HTR-8/SVneo (cell line): ENCODE results near the gene PRODH.
"Not testable (repeated sequence)": the region's sequence is repeated elsewhere in the genome, so short reads cannot be mapped to it uniquely, and the experiment has no call there.

Source experiments
- DNase-seq: peaks from one replicate; pipeline ENCODE4 v3.0.0; 2011; ENCODE audit warnings: low spot score, mixed read lengths; ENCODE audit not compliant: insufficient read length
- FAIRE-seq: peaks from 2 replicates; lab custom pipeline; 2011; peaks lifted over from hg19 to GRCh38; lab: Jason Lieb, UNC

PRODH gene

DNA sequence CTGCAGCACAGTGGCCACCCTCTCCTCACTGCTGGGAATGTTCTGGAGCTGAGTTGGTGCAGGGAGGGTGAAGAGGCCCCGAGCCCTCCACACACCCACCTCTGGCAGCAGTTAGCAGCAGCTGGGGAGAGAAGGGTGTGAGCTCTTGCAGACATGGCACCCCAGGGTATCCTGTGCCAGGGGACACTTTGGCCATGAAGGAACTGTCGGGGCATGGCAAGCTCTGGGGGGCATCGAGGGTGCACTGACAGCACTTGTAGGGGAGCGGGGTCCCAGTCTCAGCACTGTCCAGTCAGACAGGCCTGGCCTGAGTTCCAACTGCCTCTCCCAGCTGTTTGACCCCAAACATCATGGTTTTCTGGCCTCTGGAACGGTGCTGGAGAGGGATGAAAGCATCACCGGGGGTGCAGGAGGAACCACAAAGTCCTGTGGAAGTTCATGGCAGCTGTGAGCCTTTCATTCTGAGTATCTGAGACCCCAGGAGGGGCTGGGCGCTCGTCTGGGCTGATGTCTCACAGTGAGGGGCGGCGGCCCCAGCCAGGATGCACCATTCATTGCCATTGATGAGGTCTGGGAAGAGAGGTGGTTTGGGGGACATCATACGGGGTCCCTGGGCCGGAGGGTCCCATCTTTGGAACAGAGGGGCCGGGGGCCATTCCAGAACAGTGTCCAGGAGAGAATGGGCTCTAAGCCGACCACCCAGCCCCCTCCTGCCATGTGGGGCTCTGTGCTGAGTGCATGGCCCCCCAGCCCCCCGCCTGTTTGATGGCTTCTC lies 20.2 kb upstream of the PRODH start:
- not testable (repeated sequence) for DNase-seq, FAIRE-seq

DNA sequence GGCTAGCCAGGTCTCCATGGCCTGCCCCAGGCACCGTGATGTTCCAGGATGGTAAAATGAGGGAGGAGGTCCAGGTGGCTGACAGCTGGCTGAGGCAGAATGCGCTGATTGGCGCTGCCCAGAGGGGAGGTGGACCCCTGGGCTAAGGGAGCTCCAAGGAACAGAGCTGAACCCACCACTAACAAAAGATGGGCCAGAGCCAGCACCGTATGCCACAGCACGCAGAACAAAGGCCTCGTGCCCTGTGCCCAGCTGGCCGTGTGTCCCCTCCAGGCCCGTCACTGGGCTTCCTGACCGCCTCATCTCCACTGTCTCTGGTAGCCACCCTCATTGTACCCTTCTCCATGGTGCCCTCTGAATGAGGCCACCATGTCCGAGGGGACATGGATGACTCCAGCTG lies 19.6 kb upstream of the PRODH start:
- FAIRE-seq (no peak), DNase-seq (no peak)

DNA sequence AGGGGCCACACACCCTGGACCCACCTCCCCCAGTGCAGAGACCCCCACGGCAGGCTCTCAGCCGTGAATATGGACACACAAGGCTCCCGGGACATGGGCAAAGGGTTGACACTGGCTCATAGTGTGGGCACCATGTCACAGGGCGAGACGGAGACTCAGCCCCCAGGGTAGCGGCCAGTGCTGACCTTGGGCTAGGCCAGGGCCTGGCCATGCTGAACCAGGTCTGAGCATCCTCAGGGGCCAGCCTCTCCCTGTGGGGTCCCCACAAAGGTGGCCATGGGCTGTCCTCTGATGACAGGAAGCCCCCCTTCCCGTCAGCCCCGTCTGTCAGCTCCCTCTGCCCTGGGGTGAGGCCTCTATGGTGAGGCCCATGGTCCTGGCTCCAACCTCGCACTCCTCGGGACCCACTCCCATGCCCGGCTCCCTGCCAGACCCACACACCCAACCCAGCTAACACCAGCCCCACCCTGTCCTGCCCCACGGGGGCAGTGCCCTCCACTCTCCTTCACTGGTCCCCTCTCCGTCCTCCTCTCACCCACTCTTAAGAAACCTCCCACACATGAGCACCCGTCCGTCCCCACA lies 19.0 kb upstream of the PRODH start:
- DNase-seq (no peak), FAIRE-seq (peak; percentile 20)

DNA sequence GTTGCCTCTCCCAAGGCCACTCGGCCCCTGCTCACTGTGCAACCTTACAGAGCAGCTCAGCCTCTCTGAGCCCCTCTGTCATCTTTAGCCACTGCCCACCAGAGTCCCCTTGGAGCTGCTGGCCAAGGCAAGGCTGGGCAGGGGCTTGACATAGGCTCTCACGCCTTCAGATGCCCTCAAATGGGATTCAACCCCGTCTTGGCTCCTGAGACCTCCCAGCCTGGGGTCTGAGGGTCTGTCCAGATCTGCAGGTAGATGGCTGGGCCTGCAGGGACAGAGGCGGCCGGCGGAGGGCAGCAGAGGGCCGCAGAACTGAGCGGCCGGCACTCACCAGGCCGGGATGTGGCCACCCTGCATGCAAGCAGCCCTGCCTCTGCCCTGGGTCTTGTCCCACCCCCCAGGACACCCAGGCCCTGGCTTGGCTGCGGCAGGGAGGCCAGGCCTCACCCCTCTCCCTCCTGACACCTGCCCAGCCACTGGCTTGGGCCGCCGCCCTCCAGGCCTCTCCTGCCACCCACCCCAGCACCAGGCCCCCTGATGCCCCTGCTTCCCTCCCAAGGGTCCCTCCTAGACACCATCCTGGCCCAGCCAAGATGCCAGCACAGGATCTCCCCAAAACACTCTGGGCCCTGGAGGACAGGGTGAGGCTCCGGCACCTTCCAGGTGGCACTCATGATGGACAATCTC lies 18.4 kb upstream of the PRODH start:
- peak; percentile 57 for DNase-seq
- FAIRE-seq = peak; percentile 91

DNA sequence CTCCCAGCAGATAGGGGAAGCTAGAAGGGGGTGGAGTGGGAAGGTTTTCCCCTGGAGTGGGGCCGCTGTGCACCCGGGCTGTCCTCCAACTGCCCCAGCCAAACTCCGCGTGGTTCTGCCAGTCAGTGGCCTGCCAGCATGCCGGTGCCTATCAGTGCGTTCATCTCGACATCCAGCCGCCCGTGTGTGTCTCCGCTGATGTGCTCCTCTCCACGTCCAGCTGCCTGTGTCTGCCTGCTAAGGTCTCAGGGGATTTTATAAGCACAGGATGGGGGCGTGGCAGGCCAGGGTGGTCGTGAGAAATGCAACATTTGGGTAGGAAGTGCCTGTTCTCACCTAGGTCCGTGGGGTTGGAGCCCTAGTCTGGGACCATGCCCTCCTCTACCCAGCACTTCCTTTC lies 17.0 kb upstream of the PRODH start:
- peak; percentile 28 for FAIRE-seq
- not testable (repeated sequence) for DNase-seq

DNA sequence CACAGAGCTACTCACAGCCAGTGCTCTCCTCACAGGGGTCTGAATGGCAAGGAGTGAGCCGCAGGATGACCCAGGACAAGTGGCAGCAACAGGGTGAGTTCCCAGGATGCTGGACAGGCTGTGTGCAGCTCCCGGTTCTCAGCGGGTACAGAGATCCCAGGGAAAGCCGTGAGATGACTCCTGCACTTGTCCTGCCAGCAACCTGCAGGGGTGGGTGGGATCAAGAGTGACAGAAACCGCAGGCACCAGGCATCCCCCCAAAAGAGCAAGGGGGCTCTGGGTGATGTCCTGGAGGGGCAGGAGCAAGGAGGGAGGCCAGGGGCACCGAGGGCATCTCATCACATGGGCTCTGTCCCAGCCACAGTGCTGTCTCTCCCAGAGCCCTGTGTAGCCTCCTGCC lies 15.9 kb upstream of the PRODH start:
- FAIRE-seq = no peak

DNA sequence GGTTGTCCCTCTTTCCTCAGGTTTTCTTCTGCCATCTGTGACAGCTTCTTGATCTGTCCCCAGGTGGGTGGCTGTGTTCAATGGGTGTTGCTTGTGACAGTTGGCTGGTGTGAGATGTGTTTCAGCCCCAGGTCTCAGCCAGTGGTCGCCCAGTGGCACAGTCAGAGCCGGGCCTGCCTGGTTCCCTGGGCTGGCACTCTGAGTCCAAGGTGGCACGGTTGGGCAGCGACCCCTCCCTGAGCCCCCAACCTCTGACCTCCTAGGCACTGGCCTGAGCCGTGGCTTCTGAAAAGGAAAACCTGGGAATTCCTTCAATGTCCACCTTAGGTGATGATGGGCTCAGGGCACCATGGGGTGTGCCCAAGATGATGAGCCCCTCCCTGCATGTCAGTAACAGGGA lies 14.0 kb upstream of the PRODH start:
- FAIRE-seq (no peak), DNase-seq (no peak)

More for the DNA sequence above, 15.9 kb upstream of the PRODH start:
- DNase-seq = no peak

DNA sequence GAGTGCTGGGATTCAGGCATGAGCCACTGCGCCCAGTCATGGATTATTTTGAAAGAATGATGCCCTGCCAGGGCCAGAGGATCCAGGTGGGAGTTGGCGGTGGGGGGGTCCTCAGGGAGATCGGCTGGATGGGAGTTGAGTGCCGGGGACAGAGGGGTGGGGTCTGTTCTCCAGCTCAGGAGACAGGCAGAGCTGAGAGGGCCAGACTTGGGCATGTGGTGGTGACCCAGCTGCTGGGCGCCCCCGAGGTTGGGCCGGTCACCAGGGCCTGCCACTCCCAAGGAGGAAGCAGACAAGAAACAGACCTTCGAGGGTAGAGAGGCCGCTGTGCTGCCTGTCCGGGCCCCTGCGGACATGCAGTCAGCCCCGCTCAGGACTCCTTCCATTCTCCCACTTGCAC lies 11.8 kb upstream of the PRODH start:
- no peak for DNase-seq
- no peak for FAIRE-seq

DNA sequence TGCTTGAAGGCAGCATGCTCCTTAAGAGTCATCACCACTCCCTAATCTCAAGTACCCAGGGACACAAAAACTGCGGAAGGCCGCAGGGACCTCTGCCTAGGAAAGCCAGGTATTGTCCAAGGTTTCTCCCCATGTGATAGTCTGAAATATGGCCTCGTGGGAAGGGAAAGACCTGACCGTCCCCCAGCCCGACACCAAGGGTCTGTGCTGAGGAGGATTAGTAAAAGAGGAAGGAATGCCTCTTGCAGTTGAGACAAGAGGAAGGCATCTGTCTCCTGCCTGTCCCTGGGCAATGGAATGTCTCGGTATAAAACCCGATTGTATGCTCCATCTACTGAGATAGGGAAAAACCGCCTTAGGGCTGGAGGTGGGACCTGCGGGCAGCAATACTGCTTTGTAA lies 11.0 kb upstream of the PRODH start:
- not testable (repeated sequence) for FAIRE-seq, DNase-seq

DNA sequence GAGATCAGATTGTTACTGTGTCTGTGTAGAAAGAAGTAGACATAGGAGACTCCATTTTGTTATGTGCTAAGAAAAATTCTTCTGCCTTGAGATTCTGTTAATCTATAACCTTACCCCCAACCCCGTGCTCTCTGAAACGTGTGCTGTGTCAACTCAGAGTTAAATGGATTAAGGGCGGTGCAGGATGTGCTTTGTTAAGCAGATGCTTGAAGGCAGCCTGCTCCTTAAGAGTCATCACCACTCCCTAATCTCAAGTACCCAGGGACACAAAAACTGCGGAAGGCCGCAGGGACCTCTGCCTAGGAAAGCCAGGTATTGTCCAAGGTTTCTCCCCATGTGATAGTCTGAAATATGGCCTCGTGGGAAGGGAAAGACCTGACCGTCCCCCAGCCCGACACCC lies 2.6 kb upstream of the PRODH start:
- FAIRE-seq, DNase-seq: not testable (repeated sequence)

DNA sequence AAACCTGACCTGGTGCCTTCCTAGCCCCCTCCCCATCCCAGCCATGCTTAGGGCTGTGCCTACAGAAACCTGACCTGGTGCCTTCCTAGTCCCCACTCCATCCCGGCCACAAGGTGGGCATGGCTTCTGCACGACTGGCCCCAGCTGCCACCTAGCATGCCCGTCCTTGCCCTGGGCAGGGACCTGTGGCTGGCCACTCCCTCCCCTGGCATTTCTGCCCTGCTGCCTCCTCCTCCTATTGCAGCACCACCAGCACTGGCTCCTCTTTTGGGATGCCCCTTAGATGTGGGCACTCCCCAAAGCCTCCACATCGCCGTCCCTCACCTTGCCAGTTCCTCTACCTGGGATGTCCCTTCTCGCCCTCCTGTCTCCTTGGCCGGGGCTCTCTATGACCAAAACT lies 1.4 kb downstream of the PRODH start:
- not testable (repeated sequence) for DNase-seq, FAIRE-seq

DNA sequence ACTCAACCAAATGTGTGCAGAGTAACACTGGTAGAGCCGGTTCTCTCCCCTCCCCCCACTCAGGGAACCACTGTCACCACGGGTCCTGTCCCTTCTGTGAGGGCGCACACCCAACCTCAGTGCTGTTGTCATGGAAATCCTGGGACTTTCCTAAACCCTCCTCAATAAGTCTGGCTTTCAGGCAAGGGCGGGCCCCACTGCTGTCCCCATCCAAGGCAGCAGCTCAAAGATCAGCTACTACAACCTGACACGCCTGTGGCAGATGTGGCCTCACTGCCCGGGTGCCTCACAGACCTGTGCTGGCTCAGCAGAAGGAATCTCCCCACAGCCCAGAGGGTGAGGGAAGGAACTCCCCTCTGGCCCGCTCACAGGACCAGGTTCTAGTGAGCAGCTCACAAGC lies 2.2 kb downstream of the PRODH start:
- no peak for DNase-seq
- no peak for FAIRE-seq

DNA sequence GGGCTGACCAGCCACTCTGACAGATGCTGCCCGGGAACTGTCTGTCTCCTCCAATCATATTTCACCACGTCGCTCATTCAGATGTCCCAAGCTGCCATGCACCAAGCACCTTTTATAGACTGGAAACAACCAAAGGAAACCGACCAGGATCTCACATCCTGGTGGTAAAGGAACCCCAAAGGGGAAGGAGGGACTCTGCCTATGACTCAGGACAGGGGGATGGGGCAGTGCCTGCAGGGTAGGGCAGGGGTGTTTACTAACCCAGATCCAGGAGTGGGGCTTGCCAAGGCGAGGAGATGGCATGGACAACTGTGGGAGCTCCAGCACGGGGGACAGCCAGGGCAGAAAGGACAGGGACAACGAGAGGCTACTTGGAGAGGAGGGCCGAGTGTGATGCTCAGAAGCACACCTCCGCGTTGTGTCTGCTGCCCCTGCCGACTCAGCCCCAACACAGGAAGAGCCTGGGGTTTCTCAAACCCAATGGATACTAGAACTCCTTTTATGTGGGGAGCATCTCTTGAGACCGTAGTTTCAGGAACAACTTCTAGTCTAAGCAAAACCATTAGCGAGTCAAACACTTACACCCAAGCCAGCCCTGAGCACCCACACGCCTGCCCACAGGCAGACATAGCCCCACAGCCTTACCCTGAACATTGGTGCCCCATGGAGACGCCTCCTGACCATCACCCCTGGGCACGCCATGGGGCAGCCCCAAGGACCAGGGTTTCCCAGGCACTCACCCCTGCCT lies 4.0 kb downstream of the PRODH start:
- DNase-seq = no peak
- FAIRE-seq = no peak

DNA sequence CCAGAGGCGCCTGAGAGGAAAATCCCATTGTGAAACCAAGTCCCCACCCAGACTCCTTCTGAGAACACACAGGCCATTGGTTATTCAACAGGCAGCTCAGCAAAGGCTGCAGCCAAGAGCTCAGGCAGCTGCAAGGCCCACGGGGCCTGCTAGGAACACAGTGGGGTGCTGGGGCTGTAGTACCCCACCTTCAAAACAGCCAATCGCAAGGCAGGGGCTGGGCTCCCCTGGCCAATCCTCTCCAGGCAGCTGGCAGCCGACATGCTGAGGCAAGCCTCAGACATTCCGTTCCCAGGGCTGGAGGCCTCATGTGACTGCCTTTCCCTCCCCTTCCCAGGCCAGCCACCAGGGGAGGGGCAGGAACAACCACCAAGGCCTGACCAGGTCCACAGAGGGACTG lies 6.6 kb downstream of the PRODH start:
- DNase-seq (no peak), FAIRE-seq (peak; percentile 93)

DNA sequence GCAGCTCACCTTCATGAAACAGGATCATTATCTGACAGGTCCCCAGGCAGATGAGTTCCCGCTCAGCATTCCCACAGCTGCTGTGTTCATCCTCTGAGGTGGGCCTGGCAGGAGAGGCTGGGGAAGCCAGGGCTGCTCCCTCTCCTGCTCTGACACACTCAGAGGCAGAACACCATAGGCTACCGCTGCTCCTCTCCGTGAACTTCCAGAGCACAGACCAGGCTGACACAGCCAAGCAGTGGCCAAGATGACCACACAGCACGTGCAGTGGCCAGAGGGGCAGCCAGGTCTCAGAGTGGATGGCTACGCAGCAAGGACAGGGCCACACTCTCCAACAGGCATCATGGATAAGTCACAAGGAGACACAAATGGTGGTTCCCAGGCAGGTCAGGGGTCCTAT lies 8.5 kb downstream of the PRODH start:
- FAIRE-seq (no peak), DNase-seq (no peak)

DNA sequence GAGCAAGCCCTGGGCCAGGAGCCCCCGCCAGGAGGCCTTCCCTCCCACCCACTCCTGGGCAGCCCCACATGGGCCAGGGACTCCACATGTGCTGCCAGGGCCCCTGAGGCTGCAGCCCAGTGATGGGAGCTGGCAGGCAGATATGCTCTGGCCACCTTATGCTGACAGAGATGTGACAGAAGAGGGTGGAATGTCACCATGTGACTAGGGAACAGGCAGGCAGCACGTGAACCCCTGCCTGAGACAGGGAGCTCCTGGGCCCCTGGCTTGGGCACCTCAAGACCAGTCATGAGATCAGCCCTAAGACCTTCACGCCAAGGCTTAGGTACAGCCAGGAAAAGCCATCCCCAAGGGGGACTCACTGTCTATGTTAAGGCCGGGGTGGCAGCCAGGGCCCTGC lies 9.1 kb downstream of the PRODH start:
- DNase-seq (no peak), FAIRE-seq (no peak)

DNA sequence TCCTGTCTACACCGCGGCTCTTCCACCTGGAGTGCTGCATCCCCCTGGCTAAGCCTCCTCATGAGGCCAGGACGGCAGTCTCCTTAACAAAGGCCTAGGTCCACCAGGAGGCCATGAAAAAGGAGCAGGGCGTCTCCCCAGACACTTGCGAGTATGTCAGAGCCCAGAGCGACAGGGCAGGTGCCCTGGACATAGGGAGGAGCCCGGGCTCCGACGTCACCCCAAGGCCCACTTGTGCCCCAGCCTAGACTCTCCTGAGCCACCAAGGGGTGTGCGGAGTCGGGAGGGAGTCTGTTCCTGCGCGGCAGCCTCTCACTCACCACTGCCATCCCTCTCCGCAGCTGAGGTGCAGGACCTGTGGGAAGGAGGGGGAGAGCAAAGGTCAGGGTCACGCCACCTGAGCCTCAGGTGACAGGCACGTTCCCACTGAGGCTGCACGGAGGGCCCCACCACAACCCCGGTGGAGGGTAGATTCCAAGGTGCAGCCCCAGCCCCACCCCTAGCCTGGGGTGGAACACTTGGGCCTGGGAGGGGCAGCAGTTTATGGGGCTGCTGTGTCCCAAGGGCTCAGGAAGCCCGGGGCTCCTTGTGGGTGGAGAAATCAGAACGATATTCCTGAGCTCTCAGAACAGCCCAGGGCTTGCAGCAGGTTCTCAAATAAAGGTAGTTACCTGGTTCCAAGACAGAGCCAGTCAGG lies 10.6 kb downstream of the PRODH start:
- DNase-seq (no peak), FAIRE-seq (no peak)

DNA sequence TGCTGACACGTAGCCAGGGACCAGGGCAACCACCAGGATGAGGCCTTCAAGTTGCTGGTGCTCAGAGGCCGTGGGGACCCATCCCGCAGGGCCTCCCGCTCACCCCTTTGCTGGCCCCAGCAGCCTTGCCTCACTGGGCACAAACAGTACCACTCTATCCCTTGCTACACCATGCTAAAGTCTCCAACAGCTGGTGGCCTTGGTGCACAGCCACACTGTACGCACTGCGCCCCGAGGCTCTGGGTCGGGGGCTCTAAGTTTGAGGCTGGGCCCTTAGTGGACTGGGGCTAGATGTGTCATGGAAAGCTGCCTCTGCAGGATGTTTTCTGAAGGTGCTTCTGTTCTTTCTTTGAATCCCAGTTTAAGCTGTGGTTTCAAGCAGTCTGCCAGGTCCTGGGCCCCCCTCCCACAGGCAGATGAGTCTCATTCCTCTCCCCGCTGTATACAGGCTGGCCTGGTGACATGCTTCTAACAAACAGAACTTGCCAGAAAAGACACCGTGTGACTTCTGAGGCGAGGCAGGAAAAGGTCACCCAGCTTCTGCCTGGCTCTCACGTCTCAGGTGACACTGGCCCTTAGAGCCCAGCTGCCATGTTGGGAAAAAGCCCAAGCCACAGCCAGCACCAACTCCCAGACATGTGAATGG lies 15.7 kb downstream of the PRODH start:
- not testable (repeated sequence) for DNase-seq, FAIRE-seq

DNA sequence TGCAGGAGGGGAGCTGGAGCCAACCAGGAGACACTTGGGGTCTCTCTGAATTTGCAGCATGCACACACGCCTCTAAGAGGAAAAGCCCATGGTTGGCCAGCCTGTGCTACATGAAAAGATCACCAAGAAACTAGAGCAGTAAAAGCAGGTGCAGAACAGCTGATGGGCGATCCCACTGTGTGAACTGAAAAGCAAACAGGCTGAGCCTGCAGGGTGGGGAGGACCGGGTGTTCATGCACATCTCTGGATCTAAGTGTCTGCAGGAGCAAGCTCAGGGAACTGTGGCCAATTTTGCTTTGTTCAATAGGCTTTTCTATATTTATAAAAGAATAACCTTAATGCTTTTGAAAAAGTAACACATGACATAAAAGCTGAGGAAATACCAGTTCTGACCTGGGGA lies 18.3 kb downstream of the PRODH start:
- DNase-seq, FAIRE-seq: not testable (repeated sequence)
